Activated naive CD8-positive, alpha-beta T cell treated with anti-CD3 and anti-CD28 coated beads, Interleukin-2, amount 10 ng/mL, durations not matched to agents 7 days and 5 days (primary cell): ENCODE results near the gene DNAI7. TPM values are rescaled to one million over a fixed set of nuclear protein-coding genes. Genes with fewer than 3 reads are reported as not detected.

ENCODE experiments used
- ATAC-seq: fragments of 150-1000 bp; cut with Tn5 transposase; one replicate; pipeline ENCODE4 v1.10.0; 2021; ENCODE audit warnings: low read depth, moderate library complexity
- POLR2A ChIA-PET: fragments of 350-600 bp; sonication (Branson Sonifier 250); formaldehyde crosslinking; loops from one replicate; lab custom pipeline; 2021; ENCODE audit warnings: antibody characterized with exemption; lab: Charles Lee
- DNase-seq: peaks from one replicate; pipeline ENCODE4 v3.0.0; 2021
- H3K27ac Mint-ChIP-seq: one replicate; pipeline ENCODE4 v1.8.0; 2022; ENCODE audit warnings: mild to moderate bottlenecking, mixed read lengths
- H3K27me3 Mint-ChIP-seq: one replicate; pipeline ENCODE4 v1.8.0; 2022; ENCODE audit warnings: mild to moderate bottlenecking, moderate library complexity, mixed read lengths
- H3K36me3 Mint-ChIP-seq: one replicate; pipeline ENCODE4 v1.8.0; 2021; ENCODE audit warnings: mild to moderate bottlenecking, mixed read lengths
- H3K4me1 Mint-ChIP-seq: one replicate; pipeline ENCODE4 v1.8.0; 2021; ENCODE audit warnings: mixed read lengths
- H3K4me3 Mint-ChIP-seq: one replicate; pipeline ENCODE4 v1.8.0; 2022; ENCODE audit warnings: mild to moderate bottlenecking, moderate library complexity, mixed read lengths
- H3K9me3 Mint-ChIP-seq: one replicate; pipeline ENCODE4 v1.8.0; 2021; ENCODE audit warnings: mixed read lengths
- total RNA-seq, 2 experiments: library from RNA; stranded (reverse); gene quantifications; one replicate each; pipeline ENCODE4 v1.2.3, GENCODE V29; 2021

DNAI7 gene
- total RNA-seq, 2 experiments from 2014 or later = 0.14 TPM; not detected in 1

GRCh38 chr12:25074954-25075353, 120.0 kb downstream of the DNAI7 start:
- ATAC-seq = no peak
- H3K36me3 Mint-ChIP-seq = peaks cover 40% of the 10 kb centered on the region
- no peak overlapping the region for H3K4me3 Mint-ChIP-seq
- H3K27ac Mint-ChIP-seq = no peak overlapping the region
- no peaks in the 10 kb centered on the region for H3K27me3 Mint-ChIP-seq
- POLR2A ChIA-PET = interaction anchor here (1.1 kb wide), 1 partner anchor 23 kb away, joined by 3 read pairs; a partner anchor contains a TSS
- no peaks in the 10 kb centered on the region for H3K4me1 Mint-ChIP-seq
- peaks cover 2% of the 10 kb centered on the region for H3K9me3 Mint-ChIP-seq
- DNase-seq = no peak

- DNase-seq = no peak
- Mint-ChIP-seq H3K27me3 (no peaks in the 10 kb centered on the region), H3K9me3 (peaks cover 2% of the 10 kb centered on the region), H3K4me1 (peaks cover 1% of the 10 kb centered on the region), H3K36me3 (peaks cover 39% of the 10 kb centered on the region), H3K27ac (no peak overlapping the region), H3K4me3 (no peak overlapping the region)
- POLR2A ChIA-PET = no interaction called here
- no peak for ATAC-seq
These were observed 120.8 kb downstream of the DNAI7 start for GRCh38 chr12:25074113-25074512.

GRCh38 chr12:25072906-25073650, 121.9 kb downstream of the DNAI7 start:
- Mint-ChIP-seq H3K36me3 (peaks cover 47% of the 10 kb centered on the region), H3K4me1 (peaks cover 7% of the 10 kb centered on the region), H3K27ac (no peak overlapping the region), H3K27me3 (no peaks in the 10 kb centered on the region), H3K9me3 (peaks cover 2% of the 10 kb centered on the region), H3K4me3 (no peak overlapping the region)
- DNase-seq (no peak), ATAC-seq (no peak)
- POLR2A ChIA-PET = no interaction called here

GRCh38 chr12:25071366-25071765, 123.6 kb downstream of the DNAI7 start:
- peaks cover 58% of the 10 kb centered on the region for H3K36me3 Mint-ChIP-seq
- peaks cover 8% of the 10 kb centered on the region for H3K4me1 Mint-ChIP-seq
- no peak overlapping the region for H3K27ac Mint-ChIP-seq
- ATAC-seq = no peak
- no peak for DNase-seq
- H3K4me3 Mint-ChIP-seq = no peak overlapping the region
- H3K27me3 Mint-ChIP-seq = no peaks in the 10 kb centered on the region
- POLR2A ChIA-PET = no interaction called here
- peaks cover 2% of the 10 kb centered on the region for H3K9me3 Mint-ChIP-seq

GRCh38 chr12:25069224-25069623, 125.7 kb downstream of the DNAI7 start:
- Mint-ChIP-seq H3K9me3 (no peaks in the 10 kb centered on the region), H3K36me3 (peaks cover 71% of the 10 kb centered on the region), H3K4me1 (peaks cover 10% of the 10 kb centered on the region), H3K27ac (no peak overlapping the region), H3K4me3 (no peak overlapping the region), H3K27me3 (no peaks in the 10 kb centered on the region)
- POLR2A ChIA-PET = no interaction called here
- ATAC-seq (no peak), DNase-seq (no peak)

- Mint-ChIP-seq H3K27me3 (no peaks in the 10 kb centered on the region), H3K36me3 (peaks cover 64% of the 10 kb centered on the region), H3K4me3 (no peak overlapping the region), H3K9me3 (no peaks in the 10 kb centered on the region), H3K27ac (no peak overlapping the region), H3K4me1 (peaks cover 22% of the 10 kb centered on the region)
- DNase-seq = no peak
- POLR2A ChIA-PET = no interaction called here
- ATAC-seq = no peak
These were observed 129.9 kb downstream of the DNAI7 start for GRCh38 chr12:25065035-25065434.

GRCh38 chr12:25063873-25064628, 130.9 kb downstream of the DNAI7 start:
- Mint-ChIP-seq H3K9me3 (no peaks in the 10 kb centered on the region), H3K4me3 (no peak overlapping the region), H3K27me3 (no peaks in the 10 kb centered on the region), H3K4me1 (peaks cover 22% of the 10 kb centered on the region), H3K27ac (no peak overlapping the region), H3K36me3 (peaks cover 60% of the 10 kb centered on the region)
- POLR2A ChIA-PET = interaction anchor here (0.6 kb wide), 1 partner anchor 12 kb away, joined by 3 read pairs; no protein-coding TSS in a partner anchor
- DNase-seq (no peak), ATAC-seq (no peak)

- Mint-ChIP-seq H3K27me3 (no peaks in the 10 kb centered on the region), H3K4me1 (peaks cover 35% of the 10 kb centered on the region), H3K9me3 (no peaks in the 10 kb centered on the region), H3K27ac (no peak overlapping the region), H3K4me3 (no peak overlapping the region), H3K36me3 (peaks cover 30% of the 10 kb centered on the region)
- ATAC-seq (no peak), DNase-seq (no peak)
- POLR2A ChIA-PET = no interaction called here
These were observed 136.3 kb downstream of the DNAI7 start for GRCh38 chr12:25058658-25059058.

Other genes with a start within 250 kb of the DNAI7 start
- 10 to 100 TPM; 11.6 to 15.8 TPM for gene BCAT1, start 246.1 kb downstream of the DNAI7 start, total RNA-seq
- 10 to 100 TPM; 16.2 to 17.9 TPM for gene ETFRF1, start 77 bp upstream of the DNAI7 start, total RNA-seq
- 10 to 100 TPM; 33.7 to 36.1 TPM for gene KRAS, start 55.8 kb upstream of the DNAI7 start, total RNA-seq